Activated B cell treated with CpG ODN at 0.5 μM for 24 hours (primary cell): ENCODE results near the gene TNPO2. TPM values are rescaled to one million over a fixed set of nuclear protein-coding genes. Genes with fewer than 3 reads are reported as not detected.

ENCODE experiments used
- ATAC-seq: fragments of 200-7000 bp; cut with Tn5 transposase; one replicate; pipeline ENCODE4 v1.10.0; 2021; ENCODE audit warnings: low read depth, mild to moderate bottlenecking, moderate library complexity
- CTCF ChIA-PET: fragments of 350-600 bp; sonication (Branson Sonifier 250); formaldehyde crosslinking; loops from one replicate; lab custom pipeline; 2021; ENCODE audit warnings: antibody characterized with exemption; lab: Charles Lee
- POLR2A ChIA-PET: fragments of 350-600 bp; sonication (Branson Sonifier 250); formaldehyde crosslinking; loops from one replicate; lab custom pipeline; 2021; ENCODE audit warnings: antibody characterized with exemption; lab: Charles Lee
- DNase-seq: peaks from one replicate; pipeline ENCODE4 v3.0.0; 2022
- H3K27ac Mint-ChIP-seq: one replicate; pipeline ENCODE4 v1.8.0; 2020; ENCODE audit warnings: mixed read lengths
- H3K27me3 Mint-ChIP-seq: one replicate; pipeline ENCODE4 v1.8.0; 2021; ENCODE audit warnings: mixed read lengths
- H3K36me3 Mint-ChIP-seq: one replicate; pipeline ENCODE4 v1.8.0; 2021; ENCODE audit warnings: low read depth, mixed read lengths
- H3K4me1 Mint-ChIP-seq: one replicate; pipeline ENCODE4 v1.8.0; 2021; ENCODE audit warnings: mixed read lengths
- H3K4me3 Mint-ChIP-seq: one replicate; pipeline ENCODE4 v1.8.0; 2020; ENCODE audit warnings: mild to moderate bottlenecking, mixed read lengths
- H3K9me3 Mint-ChIP-seq: one replicate; pipeline ENCODE4 v1.8.0; 2020; ENCODE audit warnings: mixed read lengths
- intact Hi-C: fragments of 100-400 bp; cut with micrococcal nuclease; formaldehyde crosslinking; loops from one replicate; pipeline ENCODE4 v1.15.1; 2024
- total RNA-seq: library from RNA; stranded (reverse); gene quantifications from 2 replicates; pipeline ENCODE4 v1.2.3, GENCODE V29; 2022
- TF ChIP-seq, protein P1 (sequence below): fragments of 200-600 bp; IDR thresholded peaks from one replicate; pipeline ENCODE4 v1.8.0; 2022; ENCODE audit warnings: antibody characterized with exemption, mild to moderate bottlenecking

Gene TNPO2
- total RNA-seq, 1 donor from 2014 or later, result 91.5 TPM

GRCh38 chr19:12675399-12675798 lies 48.3 kb downstream of the TNPO2 start:
- no peaks in the 10 kb centered on the region for H3K9me3 Mint-ChIP-seq
- DNase-seq (no peak), ATAC-seq (no peak)
- ChIA-PET POLR2A (interaction anchor here (1.3 kb wide), 1 partner anchor 11 kb away, joined by 3 read pairs; no protein-coding TSS in a partner anchor), CTCF (interaction anchor here (2.2 to 9.7 kb wide), 2 partner anchors 113 to 172 kb away, joined by 15 to 67 read pairs; no protein-coding TSS in a partner anchor)
- intact Hi-C loops, result loop anchor here (5.0 kb wide), 1 partner anchor 473 kb away; no protein-coding TSS in a partner anchor
- H3K27me3 Mint-ChIP-seq, result no peaks in the 10 kb centered on the region
- no peak overlapping the region for H3K27ac Mint-ChIP-seq
- peaks cover 74% of the 10 kb centered on the region for H3K36me3 Mint-ChIP-seq
- H3K4me3 Mint-ChIP-seq, result no peak overlapping the region
- H3K4me1 Mint-ChIP-seq, result peaks cover 30% of the 10 kb centered on the region
- TF ChIP-seq, protein P1, sequence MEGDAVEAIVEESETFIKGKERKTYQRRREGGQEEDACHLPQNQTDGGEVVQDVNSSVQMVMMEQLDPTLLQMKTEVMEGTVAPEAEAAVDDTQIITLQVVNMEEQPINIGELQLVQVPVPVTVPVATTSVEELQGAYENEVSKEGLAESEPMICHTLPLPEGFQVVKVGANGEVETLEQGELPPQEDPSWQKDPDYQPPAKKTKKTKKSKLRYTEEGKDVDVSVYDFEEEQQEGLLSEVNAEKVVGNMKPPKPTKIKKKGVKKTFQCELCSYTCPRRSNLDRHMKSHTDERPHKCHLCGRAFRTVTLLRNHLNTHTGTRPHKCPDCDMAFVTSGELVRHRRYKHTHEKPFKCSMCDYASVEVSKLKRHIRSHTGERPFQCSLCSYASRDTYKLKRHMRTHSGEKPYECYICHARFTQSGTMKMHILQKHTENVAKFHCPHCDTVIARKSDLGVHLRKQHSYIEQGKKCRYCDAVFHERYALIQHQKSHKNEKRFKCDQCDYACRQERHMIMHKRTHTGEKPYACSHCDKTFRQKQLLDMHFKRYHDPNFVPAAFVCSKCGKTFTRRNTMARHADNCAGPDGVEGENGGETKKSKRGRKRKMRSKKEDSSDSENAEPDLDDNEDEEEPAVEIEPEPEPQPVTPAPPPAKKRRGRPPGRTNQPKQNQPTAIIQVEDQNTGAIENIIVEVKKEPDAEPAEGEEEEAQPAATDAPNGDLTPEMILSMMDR, result no peak

DNA sequence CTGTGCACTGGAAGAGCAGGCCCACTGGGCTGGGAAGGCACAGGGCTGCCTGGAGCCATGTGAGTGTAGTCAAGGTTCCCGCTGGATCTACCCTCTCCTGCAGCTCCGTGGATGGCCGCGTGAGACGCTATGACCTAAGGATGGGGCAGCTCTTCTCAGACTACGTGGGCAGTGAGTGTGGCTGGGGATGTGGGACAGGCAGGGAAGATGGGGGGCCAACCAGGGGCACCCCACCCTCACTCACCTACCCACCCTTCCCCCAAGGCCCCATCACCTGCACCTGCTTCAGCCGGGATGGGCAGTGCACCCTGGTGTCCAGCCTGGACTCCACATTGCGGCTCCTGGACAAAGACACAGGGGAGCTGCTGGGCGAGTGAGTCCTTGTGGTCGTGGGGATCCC lies 51.0 kb downstream of the TNPO2 start:
- Mint-ChIP-seq H3K9me3 (no peaks in the 10 kb centered on the region), H3K27ac (no peak overlapping the region), H3K4me1 (peaks cover 44% of the 10 kb centered on the region), H3K27me3 (no peaks in the 10 kb centered on the region), H3K4me3 (no peak overlapping the region), H3K36me3 (peaks cover 65% of the 10 kb centered on the region)
- ATAC-seq, result no peak
- ChIA-PET CTCF (interaction anchor here (1.2 to 9.7 kb wide), 9 partner anchors 9 to 175 kb away, joined by 3 to 67 read pairs (median 5); partner anchors contain the start of gene DHPS), POLR2A (interaction anchor here (0.5 to 5.4 kb wide), 4 partner anchors 8 to 110 kb away, joined by 4 to 51 read pairs (median 4); partner anchors contain the start of gene DHPS)
- TF ChIP-seq, protein P1, result no peak
- intact Hi-C loops, result loop anchor here (1.0 kb wide), 2 partner anchors 32 to 108 kb away; no protein-coding TSS in a partner anchor
- no peak for DNase-seq

GRCh38 chr19:12670159-12670928 lies 53.4 kb downstream of the TNPO2 start:
- H3K36me3 Mint-ChIP-seq, result peaks cover 50% of the 10 kb centered on the region
- ChIA-PET POLR2A (interaction anchor here (0.6 to 5.4 kb wide), 11 partner anchors 11 to 119 kb away, joined by 4 to 51 read pairs (median 5); partner anchors contain the start of genes DHPS, FBXW9, TNPO2 and ZNF490), CTCF (interaction anchor here (9.7 kb wide), 1 partner anchor 108 kb away, joined by 67 read pairs; no protein-coding TSS in a partner anchor)
- H3K4me1 Mint-ChIP-seq, result peaks cover 56% of the 10 kb centered on the region
- TF ChIP-seq, protein P1, result no peak
- no peaks in the 10 kb centered on the region for H3K27me3 Mint-ChIP-seq
- H3K27ac Mint-ChIP-seq, result peak overlapping the region; percentile 100
- H3K9me3 Mint-ChIP-seq, result no peaks in the 10 kb centered on the region
- DNase-seq (no peak), ATAC-seq (no peak)
- intact Hi-C loops, result no loop called here
- H3K4me3 Mint-ChIP-seq, result peak overlapping the region; percentile 97

- Mint-ChIP-seq H3K4me3 (peak overlapping the region; percentile 97), H3K36me3 (peaks cover 50% of the 10 kb centered on the region), H3K27ac (peak overlapping the region; percentile 100), H3K27me3 (no peaks in the 10 kb centered on the region), H3K9me3 (no peaks in the 10 kb centered on the region), H3K4me1 (peaks cover 64% of the 10 kb centered on the region)
- TF ChIP-seq, protein P1, result no peak
- POLR2A ChIA-PET, result interaction anchor here (0.5 to 5.4 kb wide), 19 partner anchors 12 to 229 kb away, joined by 3 to 51 read pairs (median 5); partner anchors contain the start of genes DHPS, FBXW9, JUNB and TNPO2
- CTCF ChIA-PET, result interaction anchor here (1.2 to 9.7 kb wide), 2 partner anchors 106 to 107 kb away, joined by 3 to 67 read pairs; no protein-coding TSS in a partner anchor
- intact Hi-C loops, result loop anchor here (1.0 to 5.0 kb wide), 5 partner anchors 12 to 745 kb away; partner anchors contain the start of genes DHPS, TNPO2, ZNF563 and ZNF700
- DNase-seq (peak; percentile 70), ATAC-seq (peak; percentile 10)
Observed at GRCh38 chr19:12669270-12670158, 54.2 kb downstream of the TNPO2 start.
